Activated CD8-positive, alpha-beta T cell treated with anti-CD3 and anti-CD28 coated beads for 36 hours (primary cell): Measurements from ENCODE around the gene NPM3. TPM values are rescaled to one million over a fixed set of nuclear protein-coding genes. Genes with fewer than 3 reads are reported as not detected.
"Not testable (repeated sequence)": the region's sequence is repeated elsewhere in the genome, so short reads cannot be mapped to it uniquely, and the experiment has no call there.

Experiments used
- ATAC-seq: fragments of 200-7000 bp; cut with Tn5 transposase; one replicate; pipeline ENCODE4 v1.10.0; 2021; ENCODE audit warnings: mild to moderate bottlenecking, moderate library complexity
- CTCF ChIA-PET: fragments of 350-600 bp; sonication (Branson Sonifier 250); formaldehyde crosslinking; loops from one replicate; lab custom pipeline; 2021; ENCODE audit warnings: antibody characterized with exemption; lab: Charles Lee
- POLR2A ChIA-PET: fragments of 350-600 bp; sonication (Branson Sonifier 250); formaldehyde crosslinking; loops from one replicate; lab custom pipeline; 2021; ENCODE audit warnings: antibody characterized with exemption; lab: Charles Lee
- DNase-seq: peaks from one replicate; pipeline ENCODE4 v3.0.0-alpha.2; 2020
- H3K27ac Mint-ChIP-seq: one replicate; pipeline ENCODE4 v1.8.0; 2021; ENCODE audit warnings: mild to moderate bottlenecking, mixed read lengths
- H3K27me3 Mint-ChIP-seq: one replicate; pipeline ENCODE4 v1.8.0; 2021; ENCODE audit warnings: mixed read lengths
- H3K36me3 Mint-ChIP-seq: one replicate; pipeline ENCODE4 v1.8.0; 2021; ENCODE audit warnings: low read depth, mixed read lengths
- H3K4me1 Mint-ChIP-seq: one replicate; pipeline ENCODE4 v1.8.0; 2021; ENCODE audit warnings: low read depth, mixed read lengths
- H3K4me3 Mint-ChIP-seq: one replicate; pipeline ENCODE4 v1.8.0; 2021; ENCODE audit warnings: mild to moderate bottlenecking, moderate library complexity, mixed read lengths
- H3K9me3 Mint-ChIP-seq: one replicate; pipeline ENCODE4 v1.8.0; 2021; ENCODE audit warnings: mixed read lengths
- CTCF ChIP-seq: fragments of 200-600 bp; IDR thresholded peaks from one replicate; pipeline ENCODE4 v1.8.0; 2022; ENCODE audit warnings: antibody characterized with exemption, mild to moderate bottlenecking
- intact Hi-C: fragments of 100-400 bp; cut with micrococcal nuclease; formaldehyde crosslinking; loops from one replicate; pipeline ENCODE4 v1.10.0; 2022
- total RNA-seq, 2 experiments: library from RNA; stranded (reverse); gene quantifications; one replicate each; pipeline ENCODE4 v1.2.3, GENCODE V29; 2021

The NPM3 gene
- total RNA-seq, 2 experiments from 2014 or later, result 235 to 264 TPM

GRCh38 chr10:101789686-101790085 lies 6.4 kb upstream of the NPM3 start:
- H3K36me3 Mint-ChIP-seq, result peaks cover 45% of the 10 kb centered on the region
- intact Hi-C loops, result no loop called here
- CTCF ChIA-PET, result interaction anchor here (0.7 to 1.3 kb wide), 3 partner anchors 8 to 14 kb away, joined by 3 to 7 read pairs (median 3); no protein-coding TSS in a partner anchor
- no peaks in the 10 kb centered on the region for H3K27me3 Mint-ChIP-seq
- POLR2A ChIA-PET, result interaction anchor here (0.5 kb wide), 1 partner anchor 55 kb away, joined by 3 read pairs; no protein-coding TSS in a partner anchor
- TF ChIP-seq CTCF, result no peak
- DNase-seq, result no peak
- H3K4me3 Mint-ChIP-seq, result no peak overlapping the region
- peak overlapping the region; percentile 38 for H3K27ac Mint-ChIP-seq
- H3K9me3 Mint-ChIP-seq, result no peaks in the 10 kb centered on the region
- peaks cover 10% of the 10 kb centered on the region for H3K4me1 Mint-ChIP-seq
- ATAC-seq, result no peak

- CTCF ChIA-PET, result interaction anchor here (1.2 to 1.3 kb wide), 2 partner anchors 8 to 9 kb away, joined by 3 to 7 read pairs; no protein-coding TSS in a partner anchor
Measured at GRCh38 chr10:101789231-101789630, 6.0 kb upstream of the NPM3 start.

GRCh38 chr10:101785801-101786200 lies 2.6 kb upstream of the NPM3 start:
- Mint-ChIP-seq H3K4me3 (no peak overlapping the region), H3K27me3 (no peaks in the 10 kb centered on the region), H3K36me3 (peaks cover 49% of the 10 kb centered on the region), H3K9me3 (no peaks in the 10 kb centered on the region), H3K27ac (peak overlapping the region; percentile 8), H3K4me1 (peaks cover 29% of the 10 kb centered on the region)
- ATAC-seq, result no peak
- intact Hi-C loops, result no loop called here
- no peak for DNase-seq
- CTCF ChIA-PET, result interaction anchor here (1.3 kb wide), 1 partner anchor 10 kb away, joined by 5 read pairs; no protein-coding TSS in a partner anchor
- POLR2A ChIA-PET, result interaction anchor here (5.0 kb wide), 1 partner anchor 31 kb away, joined by 53 read pairs; the partner anchor contains the start of gene OGA
- no peak for TF ChIP-seq CTCF

More at GRCh38 chr10:101789231-101789630, 6.0 kb upstream of the NPM3 start:
- intact Hi-C loops, H3K4me3 Mint-ChIP-seq, ATAC-seq, H3K27me3 Mint-ChIP-seq, H3K9me3 Mint-ChIP-seq, DNase-seq, POLR2A ChIA-PET, H3K27ac Mint-ChIP-seq: not testable (repeated sequence)
- Mint-ChIP-seq H3K4me1 (peaks cover 13% of the 10 kb centered on the region), H3K36me3 (peaks cover 44% of the 10 kb centered on the region)

GRCh38 chr10:101784558-101784957 lies 1.3 kb upstream of the NPM3 start:
- Mint-ChIP-seq H3K4me3 (peak overlapping the region; percentile 94), H3K4me1 (peaks cover 34% of the 10 kb centered on the region), H3K36me3 (peaks cover 52% of the 10 kb centered on the region), H3K9me3 (no peaks in the 10 kb centered on the region), H3K27me3 (no peaks in the 10 kb centered on the region), H3K27ac (peak overlapping the region; percentile 95)
- no peak for DNase-seq
- POLR2A ChIA-PET, result interaction anchor here (0.5 to 5.0 kb wide), 7 partner anchors 11 to 197 kb away, joined by 3 to 53 read pairs (median 7); partner anchors contain the start of gene OGA
- TF ChIP-seq CTCF, result no peak
- CTCF ChIA-PET, result interaction anchor here (0.9 to 7.4 kb wide), 10 partner anchors 11 to 289 kb away, joined by 3 to 180 read pairs (median 5); no protein-coding TSS in a partner anchor
- ATAC-seq, result no peak
- intact Hi-C loops, result loop anchor here (5.0 kb wide), 1 partner anchor 33 kb away; the partner anchor contains the start of gene OGA

GRCh38 chr10:101783736-101784118 lies 481 bp upstream of the NPM3 start:
- Mint-ChIP-seq H3K4me3 (peak overlapping the region; percentile 94), H3K9me3 (no peaks in the 10 kb centered on the region), H3K27ac (peak overlapping the region; percentile 95), H3K36me3 (peaks cover 57% of the 10 kb centered on the region), H3K27me3 (peaks cover 5% of the 10 kb centered on the region), H3K4me1 (peaks cover 41% of the 10 kb centered on the region)
- DNase-seq (no peak), ATAC-seq (no peak)
- ChIA-PET POLR2A (interaction anchor here (0.7 to 5.0 kb wide), 9 partner anchors 9 to 197 kb away, joined by 3 to 53 read pairs (median 4); partner anchors contain the start of gene OGA), CTCF (interaction anchor here (0.9 to 7.4 kb wide), 17 partner anchors 9 to 570 kb away, joined by 3 to 180 read pairs (median 6); partner anchors contain the start of gene FBXW4)
- TF ChIP-seq CTCF, result no peak
- intact Hi-C loops, result loop anchor here (5.0 kb wide), 1 partner anchor 34 kb away; the partner anchor contains the start of gene OGA
